HG03066 (cell line): ENCODE data around the gene DENND5A.
"Not testable (repeated sequence)": the region's sequence is repeated elsewhere in the genome, so short reads cannot be mapped to it uniquely, and the experiment has no call there.

Experiments
- ATAC-seq: cut with Tn5 transposase; IDR thresholded peaks from one replicate; pipeline ENCODE4 v1.9.1; 2021; ENCODE audit warnings: low read depth; ENCODE audit not compliant: unreplicated experiment

DENND5A gene

GRCh38 chr11:9179141-9179540 lies 86.0 kb downstream of the DENND5A start:
- no peak for ATAC-seq

GRCh38 chr11:9178716-9179115 lies 86.4 kb downstream of the DENND5A start:
- ATAC-seq: no peak

- ATAC-seq: no peak
Measured at GRCh38 chr11:9177438-9178091, 87.6 kb downstream of the DENND5A start.

GRCh38 chr11:9176550-9176949 lies 88.6 kb downstream of the DENND5A start:
- no peak for ATAC-seq

GRCh38 chr11:9176136-9176535 lies 89.0 kb downstream of the DENND5A start:
- no peak for ATAC-seq

GRCh38 chr11:9172389-9172788 lies 92.8 kb downstream of the DENND5A start:
- no peak for ATAC-seq

GRCh38 chr11:9170450-9170849 lies 94.7 kb downstream of the DENND5A start:
- no peak for ATAC-seq

GRCh38 chr11:9169595-9170295 lies 95.4 kb downstream of the DENND5A start:
- no peak for ATAC-seq

GRCh38 chr11:9161991-9162390 lies 103.2 kb downstream of the DENND5A start:
- ATAC-seq: not testable (repeated sequence)

GRCh38 chr11:9160166-9160565 lies 105.0 kb downstream of the DENND5A start:
- ATAC-seq: no peak

- ATAC-seq: no peak
Measured at GRCh38 chr11:9158898-9159391, 106.2 kb downstream of the DENND5A start.

- no peak for ATAC-seq
Measured at GRCh38 chr11:9155930-9156329, 109.2 kb downstream of the DENND5A start.

- no peak for ATAC-seq
Measured at GRCh38 chr11:9153651-9154050, 111.5 kb downstream of the DENND5A start.

GRCh38 chr11:9151631-9152030 lies 113.5 kb downstream of the DENND5A start:
- ATAC-seq: no peak

GRCh38 chr11:9150926-9151325 lies 114.2 kb downstream of the DENND5A start:
- ATAC-seq: no peak

- ATAC-seq: no peak
Measured at GRCh38 chr11:9150501-9150900, 114.6 kb downstream of the DENND5A start.

GRCh38 chr11:9148727-9149126 lies 116.4 kb downstream of the DENND5A start:
- no peak for ATAC-seq

GRCh38 chr11:9148035-9148434 lies 117.1 kb downstream of the DENND5A start:
- ATAC-seq: no peak

GRCh38 chr11:9146477-9146876 lies 118.7 kb downstream of the DENND5A start:
- ATAC-seq: no peak

GRCh38 chr11:9145283-9145682 lies 119.9 kb downstream of the DENND5A start:
- no peak for ATAC-seq

GRCh38 chr11:9144828-9145227 lies 120.3 kb downstream of the DENND5A start:
- no peak for ATAC-seq

GRCh38 chr11:9143721-9144120 lies 121.4 kb downstream of the DENND5A start:
- no peak for ATAC-seq
